Spinal cord (tissue), 10 donors: ENCODE measurements around the gene HSBP1L1. TPM values are rescaled to one million over a fixed set of nuclear protein-coding genes. Genes with fewer than 3 reads are reported as not detected.

ENCODE experiments used
- DNase-seq, 6 donors: peaks; one replicate each; pipeline versions ENCODE4 v3.0.0 to v3.0.0-alpha.2; 2013 to 2015; ENCODE audit warnings: low spot score in 6 of 6, low read depth in 4 of 6
- H3K27ac ChIP-seq: one replicate; pipeline ENCODE4 v1.5.1; 2013; ENCODE audit warnings: low read depth, low read length, control low read depth
- H3K27me3 ChIP-seq: one replicate; pipeline ENCODE4 v1.6.1; 2013; ENCODE audit warnings: low read length; ENCODE audit not compliant: control insufficient read depth, insufficient read depth
- H3K36me3 ChIP-seq: one replicate; pipeline ENCODE4 v1.6.1; 2013; ENCODE audit warnings: low read length; ENCODE audit not compliant: control insufficient read depth, insufficient read depth
- H3K4me1 ChIP-seq: one replicate; pipeline ENCODE4 v1.6.1; 2013; ENCODE audit warnings: low read length; ENCODE audit not compliant: control insufficient read depth, insufficient read depth
- H3K4me3 ChIP-seq: one replicate; pipeline ENCODE4 v1.5.1; 2013; ENCODE audit warnings: low read depth, low read length, control low read depth
- H3K9me3 ChIP-seq: one replicate; pipeline ENCODE4 v1.6.1; 2013; ENCODE audit warnings: low read length; ENCODE audit not compliant: control insufficient read depth, insufficient read depth
- WGBS: methylation state at CpG from one replicate; pipeline ENCODE4 v1.1.5; 2013; ENCODE audit warnings: missing lambda C conversion rate; ENCODE audit not compliant: insufficient coverage; 5-methylcytosine and 5-hydroxymethylcytosine counted together
- polyA plus RNA-seq, 2 donors: library from polyadenylated mRNA; unstranded; fragments of 120-200 nt; gene quantifications; one replicate each; pipeline ENCODE4 v1.2.1, GENCODE V29; 2013; ENCODE audit not compliant: insufficient read length in 2 of 2
- total RNA-seq, 2 donors: library from RNA; depleted of rRNA in 1 of 2; stranded (reverse); fragments of 120-200 nt in 1 of 2; fragments of >200 nt in 1 of 2; gene quantifications; one replicate each; pipeline versions ENCODE4 v1.2.3 to v1.2.4, GENCODE V29; 2013 to 2014
- donor health status: healthy.

HSBP1L1 gene
- total and polyA plus RNA-seq, 4 donors, result 5.2 to 27.3 (median 18.3) TPM

DNA sequence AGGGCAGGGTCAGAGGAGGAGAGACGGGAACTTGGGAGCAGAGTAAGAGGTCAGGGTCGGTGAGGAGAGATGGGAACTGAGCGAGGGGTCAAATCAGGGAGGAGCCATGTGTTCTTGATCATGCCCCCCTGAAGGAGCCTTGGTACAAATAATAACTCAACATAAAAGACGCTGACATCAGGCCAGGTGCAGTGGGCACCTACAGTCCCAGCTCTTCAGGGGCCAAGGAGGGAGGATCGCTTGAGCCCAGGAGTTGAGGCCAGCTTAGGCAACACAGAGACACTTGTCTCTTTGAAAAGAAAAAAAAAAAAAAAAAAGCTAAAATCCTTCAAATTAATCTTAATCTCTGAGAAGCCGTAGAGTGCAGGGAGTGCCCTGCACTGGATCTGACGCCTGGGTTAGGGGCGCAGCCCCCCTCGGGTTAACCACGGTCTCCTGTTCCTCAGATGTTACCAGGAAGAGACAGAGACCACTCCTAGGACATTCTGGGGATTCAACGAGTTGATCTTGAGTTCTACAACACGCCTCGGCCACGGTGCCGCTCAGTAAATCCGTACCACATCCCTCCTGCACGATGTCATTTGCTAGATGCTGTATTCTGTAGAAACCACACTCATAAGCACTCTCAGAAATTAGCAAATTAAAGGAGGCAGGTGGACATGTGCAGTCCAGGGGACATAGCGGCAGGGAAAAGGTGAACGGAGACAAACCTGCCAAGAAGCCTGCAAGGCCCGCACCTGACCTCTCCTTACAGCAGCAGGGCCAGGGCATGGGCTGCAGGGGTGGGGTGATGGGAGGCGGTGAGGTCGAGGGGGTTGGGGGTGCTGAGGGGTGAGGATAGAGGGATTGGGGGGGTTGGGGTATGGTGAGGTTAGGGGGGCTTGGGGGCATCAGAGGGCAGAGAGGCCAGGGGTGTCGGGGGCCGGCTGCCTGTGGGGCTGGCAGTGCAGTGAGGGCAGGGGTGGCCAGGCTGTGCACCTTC lies 42.2 kb upstream of the HSBP1L1 start:
- no peak overlapping the region for H3K27ac ChIP-seq
- DNase-seq, result no peak

DNA sequence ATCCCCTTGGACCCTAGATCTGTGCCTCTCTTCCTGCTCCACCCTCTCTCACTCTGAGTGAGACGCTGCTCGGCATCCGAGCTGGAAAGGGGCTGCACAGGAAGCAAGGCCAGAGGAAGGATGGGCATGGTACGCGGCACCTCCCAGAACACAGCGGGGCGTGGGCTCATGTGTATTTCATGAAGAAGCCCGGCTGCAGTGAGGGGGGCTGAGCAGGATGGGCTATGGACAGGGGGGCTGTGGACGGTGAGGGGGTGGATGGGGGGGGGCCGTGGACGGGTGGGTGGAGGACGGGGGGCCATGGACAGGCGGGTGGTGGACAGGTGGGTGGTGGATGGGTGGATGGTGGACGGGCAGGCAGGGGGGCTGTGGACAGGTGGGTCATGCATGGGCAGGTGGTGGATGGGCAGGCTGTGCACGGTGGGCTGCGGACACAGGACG lies 41.5 kb upstream of the HSBP1L1 start:
- Histone ChIP-seq H3K4me3 (no peak overlapping the region), H3K27me3 (no peaks in the 10 kb centered on the region), H3K4me1 (peaks cover 29% of the 10 kb centered on the region), H3K36me3 (peaks cover 59% of the 10 kb centered on the region), H3K27ac (no peak overlapping the region), H3K9me3 (no peaks in the 10 kb centered on the region)
- no peak for DNase-seq
- WGBS, result 100% methylated on average over 11 of the region's 17 CpGs

More for the DNA sequence above, 42.2 kb upstream of the HSBP1L1 start:
- 96% methylated on average over 21 of the region's 24 CpGs for WGBS
- Histone ChIP-seq H3K27me3 (no peaks in the 10 kb centered on the region), H3K9me3 (no peaks in the 10 kb centered on the region), H3K4me1 (peaks cover 23% of the 10 kb centered on the region), H3K4me3 (no peak overlapping the region), H3K36me3 (peaks cover 59% of the 10 kb centered on the region)

DNA sequence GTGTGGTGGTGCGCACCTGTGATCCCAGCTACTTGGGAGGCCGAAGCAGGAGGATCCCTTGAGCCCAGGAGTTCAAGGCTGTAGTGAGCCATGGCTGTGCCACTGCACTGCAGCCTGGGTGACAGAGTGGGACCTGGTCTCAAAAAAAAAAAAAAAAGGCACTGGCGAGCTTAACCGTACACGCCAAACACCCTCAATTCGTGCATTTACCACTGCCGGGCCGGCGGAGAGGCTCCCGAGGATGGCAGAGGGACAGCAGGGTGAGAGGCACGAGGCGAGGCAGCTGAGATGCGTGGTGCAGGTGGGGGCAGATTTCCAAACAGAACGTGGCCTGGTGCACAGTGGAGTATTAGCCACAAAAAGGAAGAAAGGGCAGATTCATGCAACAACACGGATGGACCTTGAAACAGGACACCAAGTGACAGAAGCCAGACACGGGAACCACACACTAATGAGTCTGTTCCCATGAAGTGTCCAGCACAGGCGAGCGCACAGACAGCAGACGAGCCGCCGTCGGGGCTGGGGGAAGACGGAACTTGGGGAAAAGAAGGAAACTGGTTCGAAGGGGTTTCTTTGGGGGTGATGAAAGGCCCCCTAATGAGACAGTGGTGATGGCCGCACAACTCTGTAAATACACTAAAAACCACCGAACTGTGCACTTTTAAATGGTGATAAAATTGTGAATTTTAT lies 40.4 kb upstream of the HSBP1L1 start:
- Histone ChIP-seq H3K9me3 (peaks cover under 1% of the 10 kb centered on the region), H3K4me1 (peaks cover 29% of the 10 kb centered on the region), H3K36me3 (peaks cover 55% of the 10 kb centered on the region), H3K27ac (no peak overlapping the region), H3K4me3 (no peak overlapping the region), H3K27me3 (no peaks in the 10 kb centered on the region)
- DNase-seq, result no peak
- 89% methylated on average over 18 of the region's 26 CpGs for WGBS

DNA sequence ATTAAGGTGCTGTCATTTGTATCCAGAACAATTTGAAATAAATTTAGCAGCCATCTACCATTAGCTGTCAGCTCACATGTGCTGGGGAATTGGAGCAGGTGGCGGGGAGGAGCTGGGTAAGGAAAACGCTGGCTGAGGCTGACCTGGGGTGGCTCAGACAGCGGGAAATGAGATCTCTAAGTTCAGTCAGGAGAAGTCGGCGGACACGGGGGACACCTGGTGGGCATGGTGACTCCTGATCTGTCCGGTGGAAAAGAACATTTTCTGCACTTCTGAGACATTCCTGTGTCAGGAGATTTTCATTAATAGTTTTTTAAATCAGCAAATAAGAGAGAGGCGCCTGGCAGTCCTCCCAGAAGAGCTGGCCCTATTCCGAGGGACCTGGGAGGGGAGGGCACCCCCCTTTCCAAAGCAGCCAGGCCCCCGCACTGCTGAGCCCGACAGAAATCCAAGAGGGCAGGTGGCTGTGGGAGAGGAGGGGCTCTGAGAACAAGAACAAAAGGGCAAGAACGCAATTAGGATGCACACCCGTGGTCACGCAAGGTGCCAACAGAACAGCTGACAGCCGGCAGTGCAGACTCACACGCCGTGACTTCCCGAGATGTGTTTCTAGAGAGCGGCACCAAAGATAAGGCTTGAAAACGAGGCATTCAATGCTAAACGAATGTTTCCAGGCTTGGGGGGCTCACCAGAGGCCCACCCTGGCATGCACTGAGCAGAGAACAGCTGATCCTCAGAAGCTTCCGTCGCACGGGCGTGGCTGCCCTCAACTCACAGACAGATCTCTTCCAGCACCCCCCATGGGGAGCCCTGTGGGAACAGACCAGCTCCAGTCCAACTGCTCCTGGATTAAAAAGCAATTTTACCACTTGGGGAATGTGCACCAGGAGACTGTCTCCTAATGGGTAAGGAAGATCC lies 39.4 kb upstream of the HSBP1L1 start:
- H3K36me3 ChIP-seq, result peaks cover 52% of the 10 kb centered on the region
- no peaks in the 10 kb centered on the region for H3K27me3 ChIP-seq
- peaks cover 29% of the 10 kb centered on the region for H3K4me1 ChIP-seq
- peak in 3 of 6 donors; percentile 29 to 93 (median 81) for DNase-seq
- H3K9me3 ChIP-seq, result peaks cover 2% of the 10 kb centered on the region
- peak overlapping the region; percentile 40 for H3K27ac ChIP-seq
- WGBS, result 22% methylated on average over 24 of the region's 25 CpGs
- H3K4me3 ChIP-seq, result no peak overlapping the region

DNA sequence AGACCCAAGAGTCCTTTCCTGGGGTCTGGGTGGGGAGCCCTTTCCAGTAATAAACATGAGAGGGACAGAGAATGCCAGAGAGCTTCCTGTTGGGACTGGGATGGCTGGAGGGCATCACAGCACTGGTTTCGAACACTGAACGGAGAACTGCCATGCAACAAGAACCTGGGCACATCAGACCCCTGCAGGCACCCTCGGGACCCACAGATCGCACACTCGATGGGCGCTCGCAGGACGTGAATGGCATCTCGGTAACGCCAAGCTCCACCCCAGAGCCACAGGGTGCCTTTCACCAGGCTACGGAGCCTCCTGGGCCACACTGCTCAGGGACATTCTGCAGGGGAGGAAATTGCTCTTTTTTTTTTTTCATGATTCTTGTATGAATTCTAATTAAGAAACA lies 38.1 kb upstream of the HSBP1L1 start:
- Histone ChIP-seq H3K9me3 (peaks cover 4% of the 10 kb centered on the region), H3K27me3 (no peaks in the 10 kb centered on the region), H3K36me3 (peaks cover 52% of the 10 kb centered on the region), H3K4me3 (no peak overlapping the region), H3K27ac (no peak overlapping the region), H3K4me1 (peaks cover 29% of the 10 kb centered on the region)
- no peak for DNase-seq
- WGBS, result 85% methylated on average over 10 of the region's 11 CpGs

DNA sequence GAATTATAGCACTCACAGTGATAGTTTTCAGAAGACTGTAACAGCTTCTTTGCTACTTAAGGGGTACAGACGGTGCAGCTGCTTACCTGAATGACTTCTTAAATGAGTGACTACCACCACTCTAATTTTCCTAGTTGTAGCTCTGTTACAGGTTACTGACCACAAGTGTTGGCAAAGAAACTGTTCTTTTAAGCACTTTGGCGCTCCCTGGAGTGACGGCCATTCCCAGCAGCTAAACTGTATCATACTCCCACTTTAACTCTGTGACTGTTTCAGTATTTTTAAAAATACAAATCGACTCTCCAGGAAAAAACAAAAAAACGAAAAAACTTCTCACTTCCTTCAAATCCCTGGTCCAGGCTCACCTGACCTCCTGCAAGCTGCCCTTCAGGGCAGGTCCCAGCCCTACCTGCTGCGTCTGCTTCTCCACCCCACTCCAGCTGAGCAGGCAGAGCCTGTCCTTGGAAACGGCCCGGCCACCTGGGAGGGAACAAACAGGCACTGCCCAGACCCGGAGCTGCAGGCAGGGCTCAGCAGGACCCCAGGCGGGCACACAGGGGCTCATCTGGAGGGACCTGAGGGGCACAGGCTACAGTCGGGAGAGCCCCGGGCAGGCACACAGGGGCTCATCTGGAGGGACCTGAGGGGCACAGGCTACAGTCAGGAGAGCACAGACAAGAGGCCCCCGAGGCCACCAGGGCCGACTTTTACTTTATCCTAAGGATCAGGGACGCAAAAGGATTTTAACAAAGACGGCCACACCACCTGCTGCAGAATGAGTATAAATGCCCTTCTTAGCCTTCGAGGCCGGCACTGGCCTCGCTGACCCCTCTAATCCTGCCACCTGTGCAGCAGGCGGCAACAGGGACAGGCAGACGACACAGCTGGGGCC lies 37.5 kb upstream of the HSBP1L1 start:
- Histone ChIP-seq H3K9me3 (peaks cover 6% of the 10 kb centered on the region), H3K36me3 (peaks cover 49% of the 10 kb centered on the region), H3K4me3 (no peak overlapping the region), H3K27ac (no peak overlapping the region), H3K27me3 (no peaks in the 10 kb centered on the region), H3K4me1 (peaks cover 29% of the 10 kb centered on the region)
- DNase-seq, result peak in 1 of 6 donors; percentile 47
- WGBS, result 77% methylated on average over 20 of the region's 21 CpGs

DNA sequence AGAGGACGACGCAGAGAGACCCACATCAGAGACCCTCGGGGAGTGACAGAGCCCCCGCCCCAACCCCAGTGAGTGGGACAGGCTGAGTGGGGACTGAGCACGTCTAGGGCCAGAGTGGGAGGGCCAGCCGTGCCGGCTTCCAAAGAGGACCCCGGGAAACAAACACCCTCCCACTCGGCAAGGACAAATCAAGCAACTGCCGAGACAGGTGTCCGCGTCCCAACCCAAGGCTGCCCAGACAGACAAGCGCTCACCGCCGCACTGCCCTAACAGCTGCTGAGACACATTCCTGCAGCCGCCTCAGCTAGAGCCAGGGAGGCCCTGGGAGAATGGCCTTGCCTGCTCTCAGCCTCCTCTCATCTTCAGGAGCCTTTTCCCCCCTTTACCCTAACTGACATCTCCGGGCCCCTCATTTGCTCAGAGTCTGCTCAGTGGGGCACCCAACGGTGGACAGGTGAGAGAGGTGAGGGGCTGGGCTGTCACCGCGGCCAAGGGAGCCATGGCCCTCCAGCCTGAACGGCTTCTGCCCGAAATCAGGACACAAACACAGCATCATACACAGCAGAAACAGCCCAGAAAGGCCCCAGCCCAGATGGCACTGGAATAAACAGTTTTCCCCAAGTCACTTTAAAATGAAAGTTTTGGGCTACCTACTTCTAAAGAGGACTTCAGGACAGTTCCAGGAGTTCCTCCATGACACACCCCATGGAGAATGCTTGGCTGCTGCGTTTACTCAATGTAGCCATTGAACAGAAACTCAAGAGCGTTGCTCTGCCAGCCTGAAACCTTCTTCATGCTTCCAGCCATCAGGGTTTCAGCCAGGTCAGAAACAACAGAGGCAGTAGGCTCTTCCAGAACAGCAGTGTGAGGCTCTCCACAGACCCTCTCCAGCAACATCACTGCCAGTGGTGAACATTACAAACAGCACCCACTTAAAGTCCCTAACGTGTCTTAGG lies 36.6 kb upstream of the HSBP1L1 start:
- peaks cover 39% of the 10 kb centered on the region for H3K36me3 ChIP-seq
- 78% methylated on average over 21 of the region's 25 CpGs for WGBS
- peaks cover 29% of the 10 kb centered on the region for H3K4me1 ChIP-seq
- DNase-seq, result no peak
- no peak overlapping the region for H3K27ac ChIP-seq
- no peak overlapping the region for H3K4me3 ChIP-seq
- peaks cover 6% of the 10 kb centered on the region for H3K9me3 ChIP-seq
- H3K27me3 ChIP-seq, result no peaks in the 10 kb centered on the region

DNA sequence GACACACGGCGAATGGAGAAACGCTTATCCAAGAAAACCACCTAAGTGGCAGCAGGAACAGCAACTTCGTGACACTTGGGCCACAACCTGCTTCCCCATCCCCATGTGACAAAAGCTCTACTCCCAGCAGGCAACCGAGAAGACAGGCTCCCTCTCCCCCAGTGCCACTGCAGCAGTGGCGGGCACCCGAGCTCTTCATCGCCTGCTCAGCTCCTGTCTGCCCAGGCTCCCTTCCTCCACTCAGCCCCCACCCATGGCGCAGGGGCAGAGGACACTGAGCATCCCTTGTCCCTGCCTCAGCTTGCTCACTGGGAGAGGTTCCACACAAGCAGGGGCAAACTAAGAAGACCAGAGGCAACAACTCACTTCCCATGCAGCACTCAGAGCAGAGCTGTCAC lies 35.9 kb upstream of the HSBP1L1 start:
- H3K27me3 ChIP-seq, result no peaks in the 10 kb centered on the region
- no peak overlapping the region for H3K4me3 ChIP-seq
- H3K36me3 ChIP-seq, result peaks cover 35% of the 10 kb centered on the region
- DNase-seq, result no peak
- peaks cover 29% of the 10 kb centered on the region for H3K4me1 ChIP-seq
- peaks cover 6% of the 10 kb centered on the region for H3K9me3 ChIP-seq
- WGBS, result 95% methylated on average over 9 of the region's 9 CpGs
- no peak overlapping the region for H3K27ac ChIP-seq
